NOMO-1 treated with dmso at 0.1 percent for 144 hours (cell line): ENCODE data around the gene PLPP3.

Experiments
- DNase-seq: peaks from one replicate; lab custom pipeline; 2025; ENCODE audit not compliant: unreplicated experiment; lab: John Stamatoyannopoulos, UW

Gene PLPP3

GRCh38 chr1:56464294-56464693, 115.1 kb downstream of the PLPP3 start:
- DNase-seq, result no peak

DNA sequence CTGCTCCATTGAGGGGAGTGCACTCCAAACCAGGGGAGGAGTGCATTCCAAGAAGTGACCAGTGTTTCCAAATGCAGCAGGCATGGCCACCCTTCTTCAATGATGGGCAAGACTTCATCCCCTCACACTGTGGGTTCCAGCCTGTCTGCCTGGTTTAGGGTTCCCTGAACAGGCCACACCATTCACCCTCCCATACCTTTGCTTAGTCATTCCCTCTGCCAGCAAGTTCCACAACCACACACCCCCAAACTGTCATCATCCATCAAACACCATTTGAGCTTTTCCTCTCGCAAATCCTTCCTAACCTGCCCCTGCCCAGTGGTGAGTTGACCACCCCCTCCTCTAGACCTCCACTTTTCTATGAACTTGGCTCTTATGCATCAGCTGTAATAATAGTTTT, 116.0 kb downstream of the PLPP3 start:
- DNase-seq, result no peak

- DNase-seq, result no peak
Observed at GRCh38 chr1:56462209-56462608, 117.2 kb downstream of the PLPP3 start.

DNA sequence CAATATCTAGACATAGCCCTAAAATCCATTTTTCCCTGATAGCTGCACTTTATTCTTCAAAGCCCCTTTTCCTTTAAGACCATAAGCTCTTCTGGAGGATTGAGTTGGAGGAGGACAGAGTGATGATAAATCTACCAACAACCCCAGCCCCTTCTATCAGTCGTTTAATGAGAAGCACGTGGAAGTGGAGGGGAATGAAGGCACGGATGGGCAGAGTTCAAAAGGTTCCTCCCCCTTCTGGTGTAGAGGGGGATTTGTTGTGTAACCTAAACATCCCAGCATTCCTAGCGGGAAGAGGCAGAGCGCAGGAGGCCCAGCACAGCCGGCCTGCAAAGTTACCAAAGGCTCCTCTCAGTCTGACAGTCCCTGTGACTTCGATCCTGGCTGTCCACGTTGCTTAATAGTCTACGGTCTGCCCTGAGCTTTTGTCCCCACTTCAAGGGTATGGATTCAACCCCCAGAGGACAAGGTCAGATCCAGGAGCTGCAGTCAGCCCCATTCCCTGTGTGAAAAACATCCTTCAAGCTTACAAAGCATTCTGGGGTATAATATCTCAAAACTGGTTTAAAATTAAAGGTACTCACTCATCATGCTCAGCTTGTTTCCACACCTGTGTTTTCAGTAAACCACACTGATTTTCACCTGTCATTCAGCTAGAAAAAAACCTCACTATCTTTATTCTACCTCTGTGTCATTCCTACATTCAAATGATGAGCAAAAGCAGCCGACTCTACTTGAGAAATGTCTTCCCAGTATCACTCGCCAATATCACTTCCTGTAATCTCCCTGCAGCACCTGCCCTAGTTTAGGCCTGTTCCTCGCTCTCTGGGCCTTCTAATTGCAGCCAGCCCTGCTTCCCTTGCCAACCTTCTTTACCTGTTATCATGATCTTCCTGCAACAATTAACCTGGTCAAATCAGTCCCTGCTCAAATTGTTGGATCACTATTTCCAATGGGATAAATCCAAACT, 117.9 kb downstream of the PLPP3 start:
- DNase-seq, result no peak

DNA sequence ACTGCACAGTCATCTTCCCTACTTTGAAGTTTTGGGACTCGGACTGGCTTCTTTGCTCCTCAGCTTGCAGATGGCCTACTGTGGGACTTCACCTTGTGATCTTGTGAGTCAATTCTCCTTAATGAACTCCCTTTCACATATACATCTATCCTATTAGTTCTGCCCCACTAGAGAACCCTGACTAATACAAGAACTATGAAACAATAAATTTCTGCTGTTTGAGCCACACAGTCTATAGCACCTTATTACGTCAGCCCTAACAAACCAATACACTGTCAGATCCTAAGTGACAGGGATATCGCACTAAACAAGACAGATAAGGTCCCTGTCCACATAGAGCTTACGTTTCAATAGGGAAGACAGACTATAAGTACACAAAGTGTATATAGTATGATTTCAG, 120.1 kb downstream of the PLPP3 start:
- DNase-seq, result no peak

- DNase-seq, result no peak
Observed at GRCh38 chr1:56457756-56458375, 121.5 kb downstream of the PLPP3 start.

DNA sequence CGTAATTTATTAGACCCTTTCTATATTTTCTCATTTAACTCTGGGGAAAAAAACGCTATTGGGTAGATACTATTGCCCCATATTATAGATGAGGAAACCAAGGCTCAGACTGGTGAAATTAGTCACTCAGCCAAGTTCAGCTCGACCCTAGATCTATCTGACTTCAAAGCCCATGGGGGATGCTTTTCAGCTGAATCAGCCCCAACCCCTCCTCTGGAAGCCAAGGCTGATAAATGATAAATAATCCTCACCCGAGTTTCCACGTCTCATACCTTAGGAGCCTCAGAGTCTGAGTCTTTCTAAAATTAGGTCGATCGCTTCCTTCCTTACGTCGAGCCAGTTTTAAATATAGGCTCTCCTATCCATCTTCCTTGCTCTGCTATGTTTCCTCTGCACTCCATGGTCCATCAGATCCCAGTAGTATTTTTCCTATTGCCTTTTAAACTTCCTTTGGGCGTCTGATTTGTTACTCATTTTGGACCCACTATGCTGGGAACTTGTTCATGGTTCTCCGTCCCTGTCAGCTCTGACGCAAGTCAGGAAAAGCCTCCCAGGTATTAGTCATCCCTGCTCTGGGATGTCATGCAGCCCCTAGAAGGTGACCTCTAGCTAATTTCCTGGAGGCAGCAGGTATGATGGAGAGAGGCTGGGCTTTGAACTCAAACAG, 122.8 kb downstream of the PLPP3 start:
- DNase-seq, result no peak

- DNase-seq, result no peak
Observed at GRCh38 chr1:56453417-56454078, 125.8 kb downstream of the PLPP3 start.

DNA sequence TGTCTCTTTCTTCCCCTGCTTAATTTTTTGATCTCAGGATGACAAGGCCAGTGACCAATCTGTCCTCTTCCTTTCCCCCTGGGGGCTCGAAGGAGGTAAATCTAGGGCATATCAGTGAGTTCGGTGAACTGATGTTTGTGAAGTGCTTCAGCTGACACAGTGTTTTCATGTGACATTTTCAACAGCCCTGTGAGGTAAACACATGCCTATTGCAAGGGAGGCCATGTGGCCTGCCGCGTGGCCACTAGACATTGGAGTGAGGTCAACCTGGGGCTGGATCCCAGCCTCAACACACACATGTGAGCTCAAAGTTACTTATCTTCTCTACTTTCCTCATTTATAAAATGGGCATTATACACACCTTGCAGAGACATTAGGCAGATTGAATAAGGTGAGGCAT, 126.3 kb downstream of the PLPP3 start:
- DNase-seq, result no peak

GRCh38 chr1:56452027-56453011, 127.0 kb downstream of the PLPP3 start:
- no peak for DNase-seq

DNA sequence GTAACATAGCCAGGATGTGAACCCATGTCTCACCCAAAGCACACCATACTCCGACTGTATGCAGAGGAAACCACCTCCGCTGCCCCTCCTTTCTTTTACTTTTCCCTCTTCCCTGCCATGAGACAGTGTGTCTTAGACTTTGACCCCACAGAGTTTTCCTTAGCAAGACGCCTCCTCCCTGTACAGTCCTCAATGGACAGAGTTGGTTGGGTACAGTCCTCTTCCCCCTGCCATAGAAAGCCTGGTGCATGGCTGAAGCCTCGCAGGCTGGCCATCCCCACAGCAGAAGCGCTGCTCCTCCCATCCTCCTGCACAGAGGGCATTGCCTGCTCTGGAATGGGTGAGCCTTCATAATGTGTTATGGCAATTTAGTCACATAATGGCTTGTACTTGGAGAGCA, 127.9 kb downstream of the PLPP3 start:
- DNase-seq, result no peak

GRCh38 chr1:56450004-56450666, 129.2 kb downstream of the PLPP3 start:
- DNase-seq, result no peak

GRCh38 chr1:56448529-56449300, 130.6 kb downstream of the PLPP3 start:
- no peak for DNase-seq

DNA sequence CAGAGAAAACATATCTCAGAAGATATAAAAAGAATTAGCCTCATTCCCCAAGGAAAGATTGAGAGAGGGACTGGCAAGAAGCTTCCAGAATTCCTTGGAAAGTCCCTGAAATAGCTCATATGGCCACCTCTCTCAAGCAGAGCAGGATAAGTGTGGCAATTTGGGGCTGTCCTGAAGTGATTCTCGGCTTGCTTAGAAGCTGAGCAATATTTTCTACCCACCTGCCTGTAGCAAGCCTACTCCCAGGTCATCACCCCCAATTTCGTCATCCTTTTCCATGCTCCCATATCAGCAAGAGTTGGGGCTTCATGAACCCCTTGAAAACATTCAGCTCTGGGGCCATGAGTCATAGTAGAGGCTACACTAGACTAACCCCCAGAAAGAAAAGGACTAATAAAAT, 131.5 kb downstream of the PLPP3 start:
- no peak for DNase-seq

DNA sequence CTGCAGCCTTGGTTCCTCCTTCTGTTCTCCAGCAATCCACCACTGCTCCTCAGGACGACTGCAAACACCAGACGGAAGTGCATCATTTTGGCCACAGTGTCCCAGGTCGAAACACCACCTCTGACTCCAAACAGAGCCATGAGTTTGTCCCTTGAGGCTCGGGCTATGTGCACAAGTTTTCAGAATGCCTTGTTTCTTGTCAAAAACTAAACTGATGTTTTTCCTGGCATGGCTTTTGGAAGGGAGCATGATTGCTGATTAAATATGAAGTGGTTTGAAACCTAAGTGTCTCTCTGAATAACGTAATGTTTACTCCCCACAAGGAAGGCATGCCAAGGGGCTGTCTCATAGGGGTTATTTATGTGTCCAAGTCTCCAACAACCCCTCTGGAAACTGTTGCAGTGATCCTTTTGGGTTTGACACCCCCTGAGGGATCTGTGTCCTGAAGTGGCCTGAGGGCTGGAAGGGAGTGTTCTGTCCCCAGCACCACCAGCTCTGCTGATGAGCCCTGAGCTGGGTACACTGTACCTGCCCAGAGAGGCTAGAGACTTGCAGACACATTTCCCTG, 132.7 kb downstream of the PLPP3 start:
- no peak for DNase-seq

DNA sequence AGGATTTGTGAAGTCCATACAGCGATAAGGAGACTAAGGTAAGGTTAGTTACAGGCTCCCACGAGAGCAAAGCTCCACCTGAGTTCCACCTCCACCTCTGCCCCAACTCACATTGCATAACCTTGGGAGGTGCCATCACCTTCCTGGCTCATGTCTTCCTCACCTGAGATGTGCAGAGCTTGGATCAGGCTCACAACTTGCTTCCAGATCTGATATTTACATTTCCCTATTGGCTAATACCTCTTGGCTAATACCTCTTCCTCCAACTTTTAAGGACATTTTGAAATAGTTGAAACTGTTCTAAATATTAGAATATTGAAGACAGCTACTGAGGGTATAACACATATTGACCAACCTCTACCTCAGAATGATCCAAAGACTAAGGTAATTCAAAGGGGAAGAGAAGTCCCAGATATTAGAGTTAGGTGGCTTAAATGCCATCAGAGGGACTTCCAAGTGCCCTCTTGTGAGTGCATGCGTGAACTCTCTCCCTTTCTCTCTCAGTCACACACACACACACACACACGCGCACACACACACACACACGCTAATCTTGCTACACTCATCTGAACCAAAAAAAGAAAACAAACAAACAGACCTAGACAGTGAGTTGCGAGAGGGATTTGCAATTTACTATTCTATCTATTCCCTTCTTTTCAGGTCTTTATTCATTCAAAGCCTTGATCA, 134.3 kb downstream of the PLPP3 start:
- DNase-seq, result no peak
